GM12874 (cell line): Measurements from ENCODE around the gene PSMG4.

Experiments
- TF ChIP-seq, protein P1 (sequence below): IDR thresholded peaks from 2 replicates; pipeline ENCODE4 v1.5.1; 2011; ENCODE audit warnings: low read depth, mild to moderate bottlenecking, control low read depth, low read length, moderate library complexity; ENCODE audit not compliant: insufficient read depth

Gene PSMG4

DNA sequence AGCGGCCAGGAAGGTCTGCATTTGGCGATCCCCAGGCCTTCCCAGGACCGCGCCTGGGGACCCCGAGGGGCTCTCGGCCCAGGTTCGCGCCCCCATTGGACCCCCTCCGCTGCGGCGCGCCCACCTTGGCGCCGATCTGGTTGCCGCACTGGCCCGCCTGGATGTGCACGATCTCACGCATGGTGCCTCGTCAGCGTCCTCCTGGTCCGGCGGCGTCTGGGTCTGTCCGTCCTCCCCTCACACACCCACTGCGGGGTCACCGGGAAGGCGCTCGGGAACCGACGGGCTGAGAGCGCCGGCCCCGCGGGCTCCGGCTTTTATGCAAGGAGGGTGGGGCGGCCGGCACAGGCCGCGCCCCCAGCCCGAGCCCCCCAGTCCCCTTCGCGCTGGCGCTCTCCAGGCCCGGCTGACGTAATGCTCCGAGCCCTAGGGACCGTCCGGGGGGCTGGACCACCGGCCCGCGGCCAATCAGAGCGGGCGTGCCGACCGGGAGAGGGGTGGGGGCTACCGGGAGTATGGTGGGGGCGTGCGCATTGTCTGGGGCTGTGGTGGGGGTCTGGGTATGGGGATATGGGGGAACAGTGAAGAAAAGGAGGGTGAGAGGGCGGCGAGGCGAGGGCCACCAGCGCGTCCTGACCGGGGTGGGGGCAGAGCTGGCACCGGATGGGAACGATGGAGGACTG lies 31.2 kb upstream of the PSMG4 start, which contains the start of gene TUBB2B:
Gene TUBB2B (minus strand): TSS at position 291 of the 683 bp plus-strand sequence. CDS start 110 bp downstream, at position 181.
- TF ChIP-seq, protein P1, sequence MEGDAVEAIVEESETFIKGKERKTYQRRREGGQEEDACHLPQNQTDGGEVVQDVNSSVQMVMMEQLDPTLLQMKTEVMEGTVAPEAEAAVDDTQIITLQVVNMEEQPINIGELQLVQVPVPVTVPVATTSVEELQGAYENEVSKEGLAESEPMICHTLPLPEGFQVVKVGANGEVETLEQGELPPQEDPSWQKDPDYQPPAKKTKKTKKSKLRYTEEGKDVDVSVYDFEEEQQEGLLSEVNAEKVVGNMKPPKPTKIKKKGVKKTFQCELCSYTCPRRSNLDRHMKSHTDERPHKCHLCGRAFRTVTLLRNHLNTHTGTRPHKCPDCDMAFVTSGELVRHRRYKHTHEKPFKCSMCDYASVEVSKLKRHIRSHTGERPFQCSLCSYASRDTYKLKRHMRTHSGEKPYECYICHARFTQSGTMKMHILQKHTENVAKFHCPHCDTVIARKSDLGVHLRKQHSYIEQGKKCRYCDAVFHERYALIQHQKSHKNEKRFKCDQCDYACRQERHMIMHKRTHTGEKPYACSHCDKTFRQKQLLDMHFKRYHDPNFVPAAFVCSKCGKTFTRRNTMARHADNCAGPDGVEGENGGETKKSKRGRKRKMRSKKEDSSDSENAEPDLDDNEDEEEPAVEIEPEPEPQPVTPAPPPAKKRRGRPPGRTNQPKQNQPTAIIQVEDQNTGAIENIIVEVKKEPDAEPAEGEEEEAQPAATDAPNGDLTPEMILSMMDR = no peak

DNA sequence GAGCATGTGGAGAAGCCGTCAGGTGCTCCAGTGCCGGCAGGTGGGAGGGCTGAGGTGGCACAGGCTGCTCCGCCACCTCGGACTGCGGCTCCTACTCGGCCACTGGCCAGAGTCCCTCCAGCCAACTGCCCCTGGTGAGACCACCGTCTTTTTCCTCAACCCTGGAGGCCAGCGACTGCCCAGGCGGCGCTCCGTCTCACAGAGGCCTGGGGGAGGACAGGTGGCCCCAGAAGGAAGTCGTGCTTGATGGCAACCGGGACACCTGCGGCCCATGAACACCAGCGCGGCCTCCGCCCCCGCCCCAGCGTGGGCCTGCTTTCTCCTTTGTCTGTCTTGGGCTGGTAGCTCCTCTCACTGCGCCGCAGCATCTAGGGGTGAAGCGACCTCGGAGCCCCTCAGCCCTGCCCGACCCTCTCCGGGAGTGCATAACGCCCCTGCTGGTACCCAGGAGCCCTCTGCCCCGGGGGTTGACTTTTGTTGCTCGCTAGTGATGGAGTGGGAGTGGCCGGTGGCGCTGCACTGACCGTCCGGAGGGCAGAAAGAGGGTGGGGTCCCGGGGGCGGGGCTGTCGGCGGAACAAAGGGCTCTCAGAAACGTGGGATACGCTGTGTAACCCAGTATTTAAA lies 30.6 kb upstream of the PSMG4 start:
- TF ChIP-seq, protein P1 = 0 out of 2 replicates have a peak, but pooled peaks have one; percentile 15

DNA sequence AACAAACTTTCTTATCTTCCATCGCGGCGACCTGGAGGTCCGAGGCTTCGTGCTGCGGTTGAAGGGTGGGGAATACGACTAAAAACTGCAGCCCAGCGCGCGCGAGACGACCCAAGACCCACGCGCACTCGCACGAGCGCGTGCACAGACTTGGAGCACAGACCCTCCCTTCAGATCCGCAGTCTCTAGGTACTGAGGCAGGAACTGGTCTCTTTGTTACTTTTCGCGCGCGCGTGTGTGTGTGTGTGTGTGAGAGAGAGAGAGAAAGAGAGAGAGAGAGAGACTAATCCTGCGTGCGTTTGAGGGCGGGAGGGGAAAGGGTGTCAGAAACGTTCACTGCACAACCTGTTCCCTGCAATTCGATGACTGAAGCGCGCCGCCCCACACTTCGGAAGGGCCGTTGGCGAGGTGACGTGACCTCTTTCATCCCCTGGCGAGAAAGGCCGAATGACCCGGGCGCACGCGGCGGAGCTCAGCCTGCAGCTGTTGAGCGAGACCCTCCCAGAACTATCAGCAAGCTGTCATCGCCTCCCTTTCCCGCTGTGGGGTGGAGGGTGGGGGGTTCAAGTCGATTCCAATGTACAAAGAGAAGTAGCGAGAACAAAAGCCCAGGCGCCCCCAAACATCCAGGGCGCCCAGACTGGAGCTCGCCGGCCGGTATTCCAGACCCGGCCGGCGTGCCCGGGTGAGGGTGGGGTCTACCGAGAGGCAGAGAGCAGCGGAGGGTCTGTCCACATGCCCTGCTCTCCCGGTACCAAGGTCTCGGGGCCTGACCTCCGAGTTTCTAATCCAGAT lies 29.8 kb upstream of the PSMG4 start:
- TF ChIP-seq, protein P1 = no peak

DNA sequence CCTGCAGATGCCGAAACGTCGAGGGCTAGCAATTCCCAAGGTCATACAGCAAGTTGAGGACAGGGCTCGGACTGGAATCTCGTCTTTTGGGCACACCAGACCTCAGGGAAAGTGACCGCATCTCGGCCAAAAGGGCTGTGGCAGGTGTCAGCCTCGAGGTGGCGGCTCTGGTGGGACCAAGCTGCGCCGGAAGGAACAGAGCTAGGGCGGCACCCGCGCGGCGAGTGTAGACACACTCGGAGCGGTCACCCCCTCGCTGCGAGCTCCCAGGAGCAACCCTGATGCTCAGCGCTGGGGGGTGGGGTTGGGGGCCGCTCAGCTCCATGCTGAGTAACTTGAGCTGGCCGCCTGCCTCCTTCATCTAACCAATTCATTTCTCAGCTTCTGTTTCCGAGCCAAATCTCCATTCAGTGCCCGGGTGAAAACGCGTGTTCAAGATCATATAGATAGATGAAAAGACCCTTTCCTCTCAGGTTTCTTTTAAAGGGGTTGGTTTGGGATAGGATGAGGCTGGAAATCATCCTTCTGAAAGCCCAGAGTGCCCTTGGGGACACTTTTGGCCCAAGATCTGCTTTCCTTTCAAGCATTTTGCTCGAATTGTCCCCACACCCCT lies 29.1 kb upstream of the PSMG4 start:
- TF ChIP-seq, protein P1 = peak; percentile 44

DNA sequence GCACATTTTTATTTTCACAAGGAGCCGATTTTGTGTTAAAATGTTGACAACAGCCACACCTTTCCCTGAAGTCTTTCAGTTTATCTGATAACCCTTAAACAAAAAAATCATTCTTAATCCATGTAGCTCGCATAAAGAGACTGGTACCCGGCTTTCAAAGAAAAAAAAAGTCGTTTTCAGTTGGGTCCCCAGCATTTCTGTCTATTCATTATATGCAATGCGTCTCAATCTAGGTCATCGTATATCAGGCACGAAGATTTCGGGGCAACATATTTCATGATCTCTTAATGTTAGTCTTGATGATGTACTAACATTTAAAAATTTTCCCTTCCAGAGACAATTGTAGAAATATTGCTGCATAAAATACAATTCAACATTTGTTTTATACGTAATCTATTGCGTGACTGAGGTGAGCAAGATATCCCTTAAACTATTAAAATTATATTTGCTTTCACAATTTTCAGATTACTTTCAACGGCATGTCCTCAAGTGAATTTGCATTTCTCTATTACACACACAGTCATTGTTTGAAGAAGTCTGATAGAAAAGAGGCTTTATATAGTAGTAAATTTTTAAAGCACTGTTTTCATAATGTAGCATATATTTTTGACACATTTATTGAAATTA lies 28.4 kb upstream of the PSMG4 start:
- TF ChIP-seq, protein P1 = no peak

DNA sequence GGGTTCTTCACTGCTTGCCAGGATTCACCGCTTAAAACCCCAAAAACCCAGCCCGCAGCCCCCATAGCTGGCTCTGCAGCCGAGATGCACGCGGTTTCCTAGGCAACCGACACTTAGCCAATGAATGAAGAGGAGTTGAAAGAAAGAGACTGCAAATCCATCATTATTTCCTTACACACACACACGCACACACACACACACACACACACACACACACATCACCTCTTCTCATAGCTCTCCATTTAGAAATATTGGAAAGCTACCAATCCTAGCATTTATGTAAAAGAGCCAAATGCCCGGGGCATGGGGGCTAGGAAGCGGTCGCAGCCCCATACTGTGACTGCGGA lies 27.9 kb upstream of the PSMG4 start:
- TF ChIP-seq, protein P1 = no peak
